RPMI7951 (cell line): ENCODE results near the gene SLC17A9. TPM values are rescaled to one million over a fixed set of nuclear protein-coding genes. Genes with fewer than 3 reads are reported as not detected.

Experiments used
- DNase-seq: peaks from one replicate; pipeline ENCODE4 v3.0.0-alpha.2; 2012; ENCODE audit warnings: low read depth
- total RNA-seq: library from RNA; depleted of rRNA; stranded (reverse); fragments of >200 nt; shearing (Covaris generic); gene quantifications from 2 replicates; pipeline ENCODE4 v1.2.3, GENCODE V29; 2014

The SLC17A9 gene
- total RNA-seq, 1 experiment from 2014 or later = 4.8 TPM

DNA sequence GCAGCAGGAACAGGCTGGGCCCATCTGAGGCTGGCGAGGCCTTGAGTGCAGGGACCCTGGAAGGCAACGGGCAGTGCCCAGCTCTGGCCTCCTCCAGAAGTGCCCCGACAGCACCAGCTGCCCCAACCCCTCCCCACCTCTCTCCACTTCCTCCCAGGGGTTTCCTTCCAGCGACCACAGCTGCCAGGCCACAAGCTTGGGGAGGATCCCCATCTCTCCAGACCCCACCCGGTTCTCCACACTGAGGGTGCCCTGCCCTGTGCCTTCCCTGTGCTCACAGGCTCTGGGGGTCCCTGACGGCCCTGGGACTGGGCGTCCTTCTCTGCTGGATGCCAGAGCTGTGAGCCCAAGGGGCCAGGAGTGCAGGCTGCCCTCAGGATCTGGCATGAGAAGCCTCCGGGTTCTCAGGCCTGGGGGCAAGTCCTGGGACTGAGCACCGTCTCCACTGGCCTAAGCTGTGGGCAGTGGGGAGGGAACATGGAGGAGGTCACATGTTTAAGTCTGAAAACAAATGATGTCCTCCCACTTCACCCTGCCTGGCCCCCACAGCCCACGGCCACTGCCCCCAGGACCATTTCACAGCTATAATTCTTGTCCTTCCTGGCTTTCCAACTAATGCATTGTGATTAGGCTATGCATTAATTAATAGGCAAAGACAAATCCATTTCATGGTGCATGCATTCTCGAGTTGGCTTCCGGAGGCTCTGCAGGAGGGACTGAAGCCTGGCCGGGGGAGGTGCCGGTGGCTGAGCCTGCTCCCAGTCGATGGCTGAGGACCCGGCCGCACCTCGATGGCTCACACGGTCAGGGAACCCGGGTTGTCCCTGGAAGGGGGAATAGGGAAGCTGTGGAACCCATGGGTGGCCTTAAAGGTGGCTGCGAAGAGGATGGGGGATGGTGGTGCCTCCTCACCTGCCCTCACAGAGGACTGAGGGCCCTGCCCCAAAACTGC is 29.9 kb downstream of the SLC17A9 start:
- DNase-seq = no peak

DNA sequence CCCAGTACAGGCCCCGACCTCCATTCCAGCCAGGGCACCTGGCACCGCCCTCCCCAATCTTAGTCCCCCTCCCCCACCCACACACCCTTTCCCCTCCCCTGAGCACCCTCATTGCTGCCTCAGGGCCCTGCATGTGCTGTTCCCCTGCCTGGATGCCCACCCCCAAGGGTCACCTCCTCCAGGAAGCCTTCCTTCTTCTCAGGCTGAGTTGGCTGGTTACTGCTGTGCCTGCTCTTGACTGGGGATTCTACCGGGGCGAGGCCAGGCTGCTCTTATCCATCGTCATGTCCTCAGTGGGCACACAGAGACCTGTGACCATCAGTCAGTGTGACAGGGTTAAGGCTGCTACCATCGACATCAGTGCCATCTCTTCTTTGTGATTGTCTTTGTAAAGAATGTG is 30.7 kb downstream of the SLC17A9 start:
- DNase-seq = no peak

DNA sequence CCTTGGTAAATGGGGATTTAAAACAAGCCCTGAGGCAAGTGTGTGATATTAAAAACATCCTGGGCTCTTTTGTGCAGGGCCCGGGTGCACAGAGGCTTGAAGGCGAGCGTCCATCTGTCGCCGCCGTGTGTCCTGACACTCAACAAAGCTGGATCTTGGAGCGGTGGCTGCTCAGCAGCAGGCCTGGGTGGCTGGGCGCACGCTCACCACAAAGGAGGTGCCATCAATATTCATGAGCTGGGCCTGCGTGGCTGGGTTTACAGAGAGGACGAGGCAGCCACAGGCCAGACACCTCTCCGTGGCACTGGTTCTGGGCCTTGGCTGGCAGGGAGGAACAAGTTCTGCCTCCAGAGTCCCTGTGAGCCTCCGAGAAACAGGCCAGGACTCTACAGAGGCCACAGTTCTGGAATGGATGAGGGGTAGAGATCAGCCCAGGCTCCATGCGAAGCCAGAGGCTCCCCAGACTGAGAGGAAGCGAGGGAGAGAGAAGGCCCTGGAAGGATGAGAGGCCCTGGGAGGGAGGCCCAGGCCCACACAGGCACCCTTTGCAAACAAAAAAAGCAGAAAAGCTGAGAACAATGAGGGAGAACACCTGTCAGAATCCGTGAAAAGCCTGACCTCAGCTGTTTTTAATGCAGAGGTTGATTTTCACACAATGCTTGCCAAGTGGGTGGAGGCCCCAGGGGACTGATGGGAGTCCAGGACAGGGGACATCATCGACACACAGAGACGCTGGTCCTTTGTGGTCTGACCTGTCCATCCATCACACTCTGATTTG is 32.3 kb downstream of the SLC17A9 start:
- DNase-seq = no peak

DNA sequence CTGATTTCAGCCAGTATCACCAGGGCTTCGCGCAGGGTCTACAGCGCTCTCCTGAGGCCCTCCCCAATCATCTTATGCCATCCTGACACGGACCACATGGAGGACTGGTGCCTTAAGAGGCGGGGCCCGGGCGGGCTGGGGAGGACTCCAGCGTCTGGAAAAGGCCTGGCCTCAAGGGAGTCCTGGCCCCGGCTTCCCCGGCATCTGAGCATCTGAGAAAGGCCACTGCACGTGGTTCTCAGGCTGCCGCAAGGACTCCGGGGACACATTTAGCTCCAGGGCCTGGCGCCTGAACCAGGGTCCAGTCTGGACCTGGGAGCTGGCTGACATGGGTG is 32.9 kb downstream of the SLC17A9 start:
- no peak for DNase-seq

DNA sequence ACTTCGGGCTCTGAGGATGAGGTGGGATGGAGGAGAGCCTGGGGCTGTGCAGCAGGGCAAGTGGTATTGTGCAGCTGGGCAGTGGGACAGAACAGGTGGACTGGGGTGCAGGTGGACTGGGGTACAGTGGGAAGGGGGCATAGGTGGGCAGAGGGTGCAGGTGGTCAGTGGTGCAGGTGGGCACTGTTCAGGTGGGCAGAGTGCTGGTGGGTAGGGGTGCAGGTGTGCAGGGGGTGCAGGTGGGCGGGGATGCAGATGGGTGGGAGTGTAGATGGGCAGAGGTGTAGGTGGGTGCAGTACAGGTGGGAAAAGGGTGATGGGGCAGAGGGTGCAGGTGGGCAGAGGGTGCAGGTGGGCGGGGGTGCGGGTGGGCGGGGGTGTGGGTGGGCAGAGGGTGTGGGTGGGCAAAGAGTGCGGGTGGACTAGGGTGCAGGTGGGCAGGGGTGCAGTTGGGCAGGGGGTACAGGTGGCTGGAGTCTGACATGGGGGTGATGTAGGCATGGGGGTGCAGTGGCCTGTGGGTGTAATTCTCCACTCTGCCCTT is 33.8 kb downstream of the SLC17A9 start:
- DNase-seq = no peak

DNA sequence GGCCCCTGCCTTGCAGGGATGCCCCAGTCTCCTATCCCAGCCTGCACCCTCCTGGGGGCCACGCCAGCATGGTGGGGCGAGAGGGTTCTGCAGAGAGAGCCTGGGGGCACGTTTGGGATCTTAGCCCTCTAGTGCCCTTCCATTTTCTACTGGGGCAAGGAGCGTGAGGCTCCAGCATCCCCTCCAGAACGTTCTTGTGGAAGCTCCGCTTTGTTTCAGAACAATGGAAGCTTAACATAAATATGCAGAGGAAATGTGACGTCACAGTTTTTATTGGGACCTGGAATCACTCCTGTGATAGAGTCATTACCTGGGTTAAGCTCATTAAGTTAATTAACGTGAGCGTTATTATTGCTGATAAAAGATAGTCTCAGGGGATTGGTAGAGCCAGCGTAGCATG is 34.6 kb downstream of the SLC17A9 start:
- no peak for DNase-seq

DNA sequence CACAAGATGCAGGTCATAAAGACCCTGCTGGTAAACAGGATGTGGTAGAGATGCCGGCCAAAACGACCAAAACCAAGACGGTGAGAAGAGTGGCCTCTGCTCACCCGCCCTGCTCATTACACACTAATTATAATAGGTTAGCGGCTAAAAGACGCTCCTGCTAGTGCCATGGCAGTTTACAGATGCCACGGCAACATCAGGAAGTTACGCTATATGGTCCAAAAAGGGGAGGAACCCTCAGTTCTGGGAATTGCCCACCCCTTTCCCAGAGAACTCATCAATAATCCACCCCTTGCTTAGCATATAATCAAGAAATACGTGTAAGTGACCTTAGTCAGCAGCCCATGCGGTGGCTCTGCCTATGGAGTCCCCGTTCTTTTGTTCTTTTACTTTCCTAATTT is 36.7 kb downstream of the SLC17A9 start:
- DNase-seq = no peak

DNA sequence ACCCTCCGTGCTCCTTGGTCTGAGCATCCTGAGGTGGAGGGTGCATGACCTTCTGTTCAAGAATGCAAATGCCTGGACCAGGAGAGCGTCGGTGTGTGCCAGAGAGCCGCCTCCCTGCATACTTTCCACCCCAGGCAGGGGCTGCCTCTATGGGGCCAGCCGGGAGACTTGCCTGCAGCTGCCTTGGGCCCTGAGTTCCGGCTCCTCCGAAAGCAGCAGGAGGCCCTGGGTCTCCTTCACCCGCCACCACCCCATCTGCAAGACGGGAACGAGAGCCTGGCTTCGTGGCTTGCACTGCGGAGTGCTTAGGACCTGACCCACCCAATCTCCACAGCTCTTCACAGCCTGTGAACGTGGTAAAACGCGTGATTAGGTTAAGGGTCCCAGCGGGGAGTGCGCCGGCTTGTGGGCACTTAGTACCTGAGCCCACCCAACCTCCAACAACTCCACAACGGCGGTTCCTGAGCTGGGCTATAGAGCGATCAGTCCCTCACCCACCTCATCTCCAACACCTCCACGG is 37.9 kb downstream of the SLC17A9 start:
- no peak for DNase-seq

DNA sequence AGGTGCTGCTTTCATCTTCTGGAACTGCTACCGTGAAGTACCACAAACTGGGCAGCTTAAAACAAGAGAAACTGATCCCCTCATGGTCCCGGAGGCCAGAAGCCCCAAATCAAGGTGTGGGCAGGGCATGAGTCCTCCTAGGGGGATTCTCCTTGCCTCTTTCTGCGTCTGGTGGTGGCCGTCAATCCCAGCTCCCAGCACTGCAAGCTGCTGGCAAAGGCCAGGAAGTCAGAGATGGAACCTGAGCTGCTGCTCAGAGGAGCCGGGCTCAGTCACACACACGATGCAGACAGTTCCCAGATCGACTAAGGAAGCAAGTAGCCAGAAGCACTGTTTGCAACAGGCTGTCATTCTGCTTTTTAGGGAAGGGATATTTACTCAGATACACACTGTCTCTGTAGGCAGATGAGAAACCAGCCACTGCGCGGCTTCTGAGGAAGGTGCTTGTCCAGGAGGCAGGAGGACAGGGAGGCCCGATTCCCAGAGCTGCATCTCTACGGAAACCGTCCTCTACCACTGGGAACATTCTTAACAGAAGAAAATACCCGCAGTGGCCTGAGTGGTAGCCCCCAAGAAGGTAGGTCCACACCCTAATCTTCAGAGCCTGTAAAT is 38.8 kb downstream of the SLC17A9 start:
- DNase-seq = no peak

DNA sequence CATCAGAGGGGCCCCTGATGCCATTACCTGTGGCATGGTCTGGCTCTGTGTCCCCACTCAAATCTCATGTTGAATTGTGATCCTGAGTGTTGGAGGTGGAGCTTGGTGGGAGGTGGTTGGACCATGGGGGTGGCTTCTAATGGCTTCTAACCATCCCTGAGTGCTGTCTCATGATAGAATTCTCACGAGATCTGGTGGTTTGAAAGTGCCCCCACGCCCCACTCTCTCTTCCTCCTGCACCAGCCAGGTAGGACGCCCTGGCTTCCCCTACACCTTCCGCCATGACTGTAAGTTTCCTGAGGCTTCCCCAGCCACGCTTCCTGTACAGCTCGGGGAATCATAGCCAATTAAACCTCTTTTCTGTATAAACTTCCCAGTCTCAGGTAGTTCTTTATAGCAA is 39.4 kb downstream of the SLC17A9 start:
- DNase-seq = no peak

DNA sequence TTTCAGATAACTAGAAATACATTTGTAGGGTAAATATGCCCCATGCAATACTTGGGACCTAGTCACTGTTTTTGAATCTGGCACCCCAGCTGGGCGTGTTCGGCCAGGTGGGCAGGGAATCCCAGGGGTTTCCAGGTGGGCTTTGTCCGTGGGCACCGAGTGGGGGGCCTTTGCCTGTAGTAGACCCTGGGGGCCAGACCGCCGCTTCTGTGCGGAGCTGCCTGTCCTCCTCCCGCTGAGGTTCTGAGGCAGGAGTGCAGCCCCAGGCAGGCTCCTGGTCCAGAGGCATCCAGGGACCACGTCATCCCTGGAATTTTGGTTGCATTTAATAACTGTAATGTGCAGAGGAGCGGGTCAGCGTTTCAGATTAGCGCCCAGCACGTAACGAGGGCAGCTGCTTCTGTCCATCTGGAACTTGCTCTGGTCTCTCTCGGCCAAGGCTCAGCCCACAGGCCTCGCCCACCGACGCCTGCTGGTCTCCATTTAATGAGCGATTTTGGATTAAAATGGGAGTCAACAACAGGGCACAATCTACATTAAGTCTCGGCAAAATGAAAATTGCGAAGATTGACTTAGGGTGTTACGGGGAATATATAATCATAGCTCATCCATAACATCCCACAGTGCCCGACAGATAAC is 41.5 kb downstream of the SLC17A9 start:
- DNase-seq = no peak

DNA sequence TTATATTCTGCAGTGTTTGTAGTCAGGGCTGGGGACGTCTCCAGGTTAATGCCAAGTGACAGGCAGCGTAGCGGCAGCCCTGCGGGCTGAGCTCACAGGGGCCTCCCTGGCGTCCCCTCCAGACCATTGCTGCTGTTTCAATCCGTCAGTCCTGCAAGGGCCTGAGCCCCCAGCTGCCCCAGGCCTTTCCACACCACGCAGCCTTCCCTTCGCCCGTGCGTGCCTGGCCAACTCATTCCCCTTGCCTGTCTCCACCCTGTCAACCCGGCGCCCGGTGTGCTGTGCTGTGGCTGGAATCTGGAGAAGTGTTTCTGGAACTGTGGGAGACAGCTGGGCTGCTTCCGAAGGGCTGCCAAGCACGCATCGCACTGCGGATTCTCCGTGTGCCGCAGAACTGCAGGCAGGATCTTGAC is 42.4 kb downstream of the SLC17A9 start:
- no peak for DNase-seq

DNA sequence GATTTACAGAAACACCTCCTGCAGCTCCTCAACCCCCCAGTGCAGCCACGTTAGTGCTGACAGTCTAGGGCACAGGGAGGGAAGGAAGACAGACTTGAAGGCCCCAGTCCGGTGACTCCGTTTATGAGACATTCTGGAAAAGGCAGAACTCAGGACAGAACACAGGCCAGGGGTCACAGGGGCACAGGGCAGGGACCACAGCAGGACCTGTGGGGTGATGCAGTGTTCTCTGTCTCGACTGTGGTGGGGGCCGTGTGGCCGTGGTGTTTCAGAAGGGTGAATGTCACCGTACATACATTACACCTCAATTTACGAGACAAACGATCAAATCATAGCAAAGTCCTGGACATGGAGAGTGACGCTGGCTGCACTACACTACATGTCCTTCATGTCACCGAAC is 43.0 kb downstream of the SLC17A9 start:
- DNase-seq = no peak

DNA sequence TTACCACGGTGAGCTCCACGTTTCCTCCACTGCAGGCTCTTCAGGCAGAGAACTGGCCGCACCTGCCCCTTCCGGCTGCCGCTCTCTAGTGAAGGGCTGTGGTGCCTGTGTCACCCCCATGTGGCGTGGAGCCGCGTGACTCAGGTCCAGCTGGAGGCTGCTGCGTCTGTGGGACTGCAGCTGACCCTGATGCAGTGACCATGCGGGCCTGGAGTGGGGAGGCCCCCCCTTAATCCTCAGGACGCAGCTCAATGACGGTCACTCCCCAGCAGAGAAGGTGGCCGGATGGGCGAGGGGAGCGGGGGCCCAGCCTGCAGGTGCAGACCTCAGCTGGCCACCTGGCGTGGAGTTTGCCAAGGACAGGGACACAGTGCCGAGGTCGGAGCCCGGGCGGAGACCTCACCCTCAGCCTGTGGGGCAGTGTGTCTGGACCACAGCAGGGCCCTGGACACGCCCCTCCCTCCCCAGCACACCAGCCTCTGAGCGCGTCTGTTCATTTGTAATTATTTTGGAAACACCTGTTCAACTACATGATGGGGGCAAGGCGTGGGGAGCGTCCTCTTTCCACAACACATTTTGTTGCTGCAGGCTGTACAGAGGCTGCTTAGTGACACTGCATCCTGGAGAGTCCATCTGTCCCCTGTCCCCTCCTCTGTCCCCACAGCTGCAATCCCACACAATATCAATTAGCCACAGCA is 43.5 kb downstream of the SLC17A9 start:
- no peak for DNase-seq

DNA sequence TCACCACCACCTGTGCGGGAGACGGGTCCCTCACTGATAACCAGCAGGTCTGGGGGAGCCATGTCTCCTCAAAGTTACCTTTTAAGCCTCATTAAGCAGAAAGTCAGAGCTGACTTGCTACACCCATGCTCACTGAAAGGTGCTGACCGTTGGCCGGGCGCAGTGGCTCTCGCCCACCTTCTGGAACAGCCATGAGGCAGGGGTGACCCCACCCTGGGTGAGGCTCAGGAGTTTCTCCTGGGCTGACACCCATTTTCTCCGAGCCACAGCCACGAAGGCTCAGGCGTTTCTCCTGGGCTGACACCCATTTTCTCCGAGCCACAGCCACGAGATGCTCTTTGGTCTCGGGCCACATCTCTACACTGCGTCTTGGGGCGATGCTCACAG is 44.1 kb downstream of the SLC17A9 start:
- DNase-seq = no peak

DNA sequence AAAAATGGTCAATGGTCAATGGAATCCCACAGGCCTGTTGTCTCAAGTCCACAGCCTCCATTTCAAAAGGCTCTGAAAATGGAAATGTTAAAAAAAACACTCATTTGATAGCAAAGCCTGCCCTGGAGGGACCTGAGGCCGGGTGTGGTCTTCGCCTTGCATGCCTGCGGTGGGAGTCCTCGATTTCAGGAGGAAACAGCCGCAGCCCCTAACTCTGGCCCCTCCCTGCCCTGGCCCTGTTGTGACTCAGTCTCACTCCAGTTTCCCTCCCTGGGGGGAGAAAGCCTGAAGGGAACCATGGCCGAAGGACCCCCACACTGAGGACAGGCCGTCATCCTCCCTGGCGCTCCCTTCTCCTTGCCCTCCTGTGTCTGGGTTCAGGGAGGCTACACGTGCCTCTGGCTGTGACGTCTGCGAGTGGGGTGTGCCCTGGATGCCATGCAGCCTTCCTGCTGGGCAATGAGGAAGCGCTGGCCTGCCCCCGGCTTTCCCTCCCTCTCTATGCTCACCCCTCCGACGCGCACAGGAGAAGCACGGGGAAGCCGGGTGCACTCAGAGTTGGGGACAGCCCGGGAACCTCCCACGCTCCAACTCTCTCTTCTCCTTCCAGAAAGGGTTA is 45.0 kb downstream of the SLC17A9 start:
- DNase-seq = no peak

DNA sequence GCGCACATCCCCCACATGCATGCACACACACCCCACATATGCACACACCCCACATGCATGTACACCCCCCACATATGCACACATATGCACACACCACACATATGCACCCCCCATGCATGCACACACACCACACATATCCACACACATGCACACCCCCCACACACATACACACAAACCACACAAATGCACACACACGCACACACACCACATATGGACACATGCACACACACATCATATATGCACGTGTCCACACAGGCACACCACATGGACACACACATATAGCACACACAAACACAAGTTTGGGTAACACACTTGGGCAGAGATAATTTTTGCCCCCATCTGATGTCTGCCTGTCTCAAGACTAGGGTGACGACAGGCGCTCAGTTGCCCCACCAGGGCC is 45.9 kb downstream of the SLC17A9 start:
- DNase-seq = no peak

DNA sequence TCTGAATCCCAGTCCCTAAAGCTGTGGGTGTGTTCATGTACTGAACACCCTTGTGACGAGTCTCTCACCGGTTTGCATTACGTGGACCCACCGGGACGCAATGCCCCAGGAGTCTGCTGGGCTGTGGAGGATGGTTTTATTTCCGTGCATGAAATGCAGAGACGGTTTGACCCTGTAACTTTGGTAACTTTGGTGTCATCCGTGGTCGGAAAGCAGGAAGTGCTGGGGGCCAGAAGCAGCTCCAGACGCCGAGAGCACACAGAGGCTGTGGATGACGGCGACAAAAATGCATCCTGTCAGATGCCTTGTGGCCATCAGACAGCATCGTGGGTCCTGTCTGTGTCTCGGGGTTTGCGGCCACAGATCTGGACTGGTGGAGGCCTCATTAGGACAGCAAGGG is 47.1 kb downstream of the SLC17A9 start:
- DNase-seq = no peak

DNA sequence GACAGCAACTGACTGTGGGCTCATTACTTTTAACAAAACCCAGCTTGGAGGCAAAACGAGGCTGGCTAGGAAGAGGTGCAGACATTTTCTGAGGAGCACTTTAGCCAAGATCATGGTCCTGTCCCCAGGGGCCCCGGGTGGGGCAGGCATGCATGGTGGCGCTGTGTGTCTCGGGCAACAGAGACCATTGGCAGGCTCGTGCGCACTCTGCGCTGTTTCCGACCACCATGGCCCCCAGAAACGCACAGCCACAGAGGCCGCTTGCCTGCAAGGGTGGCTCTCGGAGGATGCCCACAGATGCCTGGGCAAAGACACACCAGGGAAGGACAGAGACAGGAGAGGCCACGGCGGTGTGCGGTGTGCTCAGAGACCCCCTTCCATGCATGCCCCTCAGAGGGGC is 47.5 kb downstream of the SLC17A9 start:
- DNase-seq = no peak

DNA sequence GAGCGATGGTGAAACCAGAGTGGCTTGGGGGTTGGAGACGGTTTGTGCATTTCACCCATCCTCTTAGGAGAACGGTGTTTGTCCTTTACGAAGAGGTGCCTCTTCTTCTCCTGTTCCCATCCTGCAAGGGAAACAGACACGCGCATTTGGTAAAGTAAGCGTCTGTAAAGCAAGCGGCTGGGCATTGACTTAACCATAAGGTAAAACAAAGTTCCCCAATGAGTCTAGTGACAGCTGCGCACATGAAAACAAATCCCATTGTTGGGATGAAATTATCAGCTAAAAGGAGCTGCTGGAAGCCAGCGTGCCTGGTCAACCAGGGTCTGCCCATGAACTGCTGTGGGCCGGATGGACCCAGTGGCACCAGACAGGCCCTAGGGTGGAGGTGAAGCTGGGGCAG is 48.4 kb downstream of the SLC17A9 start:
- DNase-seq = no peak

DNA sequence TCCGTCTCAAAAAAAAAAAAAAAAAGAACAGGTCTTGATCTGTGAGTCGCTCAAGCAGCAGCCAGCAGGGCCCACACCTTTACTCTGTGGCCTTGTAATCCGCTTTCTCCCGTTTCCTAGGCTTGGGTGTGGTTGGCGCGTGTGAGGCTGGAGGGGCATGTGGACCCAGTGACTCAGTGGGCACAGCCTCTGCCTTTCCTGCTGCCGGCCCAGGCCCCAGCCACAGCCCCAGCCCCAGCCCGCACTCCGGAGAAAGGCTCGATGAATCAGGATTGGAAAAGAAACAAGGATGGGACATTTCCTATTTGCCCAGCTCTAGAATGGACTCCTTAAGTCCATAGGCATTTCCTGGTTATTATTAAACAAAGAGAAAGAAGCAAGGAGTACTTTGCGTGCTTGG is 50.0 kb downstream of the SLC17A9 start:
- no peak for DNase-seq
